Middle frontal gyrus (tissue), 1 donor: ENCODE measurements around the gene FAM168B.

Experiments
- DNase-seq: peaks from one replicate; pipeline ENCODE4 v3.0.0-alpha.2; 2015; ENCODE audit warnings: low spot score; ENCODE audit errors: extremely low spot score

Gene FAM168B

GRCh38 chr2:131056204-131056931 is 36.9 kb downstream of the FAM168B start:
- peak; percentile 53 for DNase-seq

GRCh38 chr2:131055169-131056065 is 37.8 kb downstream of the FAM168B start:
- DNase-seq, result no peak

- no peak for DNase-seq
Observed at GRCh38 chr2:131054488-131054887, 38.8 kb downstream of the FAM168B start.

- DNase-seq, result no peak
Observed at GRCh38 chr2:131052741-131053263, 40.5 kb downstream of the FAM168B start.

- DNase-seq, result no peak
Observed at GRCh38 chr2:131050896-131051295, 42.4 kb downstream of the FAM168B start.

- DNase-seq, result no peak
Observed at GRCh38 chr2:131049150-131049718, 44.0 kb downstream of the FAM168B start.

GRCh38 chr2:131048641-131049040 is 44.6 kb downstream of the FAM168B start:
- DNase-seq, result no peak

GRCh38 chr2:131047920-131048560 is 45.2 kb downstream of the FAM168B start:
- DNase-seq, result no peak

- DNase-seq, result no peak
Observed at GRCh38 chr2:131046918-131047652, 46.2 kb downstream of the FAM168B start.

GRCh38 chr2:131046028-131046917 is 47.0 kb downstream of the FAM168B start:
- no peak for DNase-seq

- DNase-seq, result no peak
Observed at GRCh38 chr2:131045286-131046027, 47.8 kb downstream of the FAM168B start.

- DNase-seq, result no peak
Observed at GRCh38 chr2:131044757-131045150, 48.5 kb downstream of the FAM168B start.

- DNase-seq, result no peak
Observed at GRCh38 chr2:131044075-131044756, 49.0 kb downstream of the FAM168B start.

GRCh38 chr2:131043199-131044074 is 49.8 kb downstream of the FAM168B start:
- no peak for DNase-seq

GRCh38 chr2:131042148-131042775 is 51.0 kb downstream of the FAM168B start:
- DNase-seq, result no peak

- no peak for DNase-seq
Observed at GRCh38 chr2:131041402-131042147, 51.7 kb downstream of the FAM168B start.
